LNCAP (cell line): ENCODE results near the gene C1orf122.

ENCODE experiments used
- TF ChIP-seq, protein P1 (sequence below): fragments of 450-650 bp; IDR thresholded peaks from 2 replicates; pipeline ENCODE4 v1.5.1; 2017; ENCODE audit warnings: mild to moderate bottlenecking

The C1orf122 gene

DNA sequence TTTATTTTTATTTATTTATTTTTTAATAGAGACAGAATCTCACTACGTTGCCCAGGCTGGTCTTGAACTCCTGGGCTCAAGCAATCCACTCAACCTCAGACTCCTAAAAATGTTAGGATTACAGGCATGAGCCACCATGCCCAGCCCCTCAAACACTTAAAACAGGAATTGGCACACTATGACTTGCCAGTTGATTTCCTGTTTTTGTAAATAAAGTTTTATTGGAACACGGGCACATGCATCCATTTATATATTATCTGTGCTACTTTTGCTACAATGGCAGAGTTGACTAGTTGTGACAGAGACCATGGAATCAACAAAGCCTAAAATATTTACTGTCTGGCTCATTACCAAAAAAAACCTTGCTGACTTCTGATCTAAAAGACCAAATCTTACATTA, 16.4 kb downstream of the C1orf122 start:
- TF ChIP-seq, protein P1, sequence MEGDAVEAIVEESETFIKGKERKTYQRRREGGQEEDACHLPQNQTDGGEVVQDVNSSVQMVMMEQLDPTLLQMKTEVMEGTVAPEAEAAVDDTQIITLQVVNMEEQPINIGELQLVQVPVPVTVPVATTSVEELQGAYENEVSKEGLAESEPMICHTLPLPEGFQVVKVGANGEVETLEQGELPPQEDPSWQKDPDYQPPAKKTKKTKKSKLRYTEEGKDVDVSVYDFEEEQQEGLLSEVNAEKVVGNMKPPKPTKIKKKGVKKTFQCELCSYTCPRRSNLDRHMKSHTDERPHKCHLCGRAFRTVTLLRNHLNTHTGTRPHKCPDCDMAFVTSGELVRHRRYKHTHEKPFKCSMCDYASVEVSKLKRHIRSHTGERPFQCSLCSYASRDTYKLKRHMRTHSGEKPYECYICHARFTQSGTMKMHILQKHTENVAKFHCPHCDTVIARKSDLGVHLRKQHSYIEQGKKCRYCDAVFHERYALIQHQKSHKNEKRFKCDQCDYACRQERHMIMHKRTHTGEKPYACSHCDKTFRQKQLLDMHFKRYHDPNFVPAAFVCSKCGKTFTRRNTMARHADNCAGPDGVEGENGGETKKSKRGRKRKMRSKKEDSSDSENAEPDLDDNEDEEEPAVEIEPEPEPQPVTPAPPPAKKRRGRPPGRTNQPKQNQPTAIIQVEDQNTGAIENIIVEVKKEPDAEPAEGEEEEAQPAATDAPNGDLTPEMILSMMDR, result no peak

GRCh38 chr1:37825506-37825905, 17.9 kb downstream of the C1orf122 start:
- TF ChIP-seq, protein P1, result no peak

- TF ChIP-seq, protein P1, result no peak
Measured at GRCh38 chr1:37828410-37829074, 21.0 kb downstream of the C1orf122 start.

DNA sequence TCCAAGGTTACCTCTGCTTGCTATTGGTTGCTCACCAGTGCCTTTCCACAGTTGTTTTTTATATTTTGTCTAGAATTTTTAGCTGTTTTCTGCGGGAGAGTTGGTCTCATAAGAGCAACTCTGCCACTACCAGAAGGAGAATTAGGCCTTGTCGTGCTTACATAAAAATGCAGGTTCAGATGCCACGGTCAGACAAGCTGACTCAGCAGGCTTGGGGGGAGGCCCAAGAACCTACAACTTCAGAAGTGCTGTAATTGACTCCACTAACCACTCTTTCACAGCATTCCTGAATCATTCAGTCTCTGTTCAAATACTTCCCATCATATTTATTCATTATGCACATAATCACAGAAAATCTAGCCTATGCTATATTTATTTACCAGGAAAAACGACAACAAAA, 23.5 kb downstream of the C1orf122 start:
- TF ChIP-seq, protein P1, result no peak

- TF ChIP-seq, protein P1, result no peak
Measured at GRCh38 chr1:37831809-37832208, 24.2 kb downstream of the C1orf122 start.

- TF ChIP-seq, protein P1, result no peak
Measured at GRCh38 chr1:37836788-37837187, 29.2 kb downstream of the C1orf122 start.

DNA sequence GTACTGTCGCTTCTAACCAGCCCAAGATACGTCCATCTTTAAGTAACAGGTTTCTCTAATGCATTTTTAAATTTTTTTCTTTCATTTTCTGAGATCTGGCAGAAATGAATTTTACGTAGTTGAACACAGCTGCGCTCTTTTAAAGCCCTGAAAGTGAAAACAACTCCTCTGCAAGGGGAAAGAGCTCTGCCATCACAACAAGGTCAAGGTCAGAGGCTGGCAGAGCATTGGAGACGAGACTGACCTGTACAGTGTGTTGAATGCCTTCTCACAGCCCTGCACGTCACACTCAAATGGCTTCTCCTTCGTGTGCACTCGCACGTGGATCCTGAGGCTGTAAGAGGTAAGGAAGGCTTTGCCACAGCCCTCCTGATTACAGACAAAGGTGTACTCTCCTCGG, 32.1 kb downstream of the C1orf122 start:
- TF ChIP-seq, protein P1, result no peak

DNA sequence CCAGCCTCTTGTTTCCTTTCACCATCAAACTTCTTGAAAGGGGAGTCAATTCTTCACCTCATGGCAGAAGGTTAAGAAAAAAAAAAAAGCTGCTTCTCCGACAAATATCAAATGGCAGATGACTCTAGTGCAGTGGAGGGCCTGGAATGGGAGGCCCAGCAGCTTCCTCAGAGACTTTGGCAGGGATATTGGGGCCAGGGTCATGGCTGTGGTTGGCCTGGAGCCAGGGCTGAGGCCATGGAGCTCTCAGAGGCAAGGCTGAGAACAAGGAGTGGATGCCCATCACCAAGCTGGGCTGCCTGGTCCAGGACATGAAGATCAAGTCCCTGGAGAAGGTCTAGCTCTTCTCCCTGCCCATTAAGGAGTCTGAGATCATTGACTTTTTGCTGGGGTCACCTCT, 33.1 kb downstream of the C1orf122 start:
- TF ChIP-seq, protein P1, result no peak
